ENCODE measurements around the gene LRG1.

Gene LRG1

GRCh38 chr19:4518345-4519171, 21.3 kb downstream of the LRG1 start, which contains the start of gene PLIN4:
PLIN4 (minus strand) TSS chr19:4518486; CDS start chr19:4518272, 214 bp downstream.
- no peak within 1 kb of the TSS for H3K56ac ChIP-seq (ENCODE audit: low read length)
- no peaks in the 10 kb centered on the region for H3K36me3 ChIP-seq (ENCODE audit: control insufficient read depth, insufficient read depth, low read length)
- H3K79me2 ChIP-seq (ENCODE audit: control insufficient read depth, insufficient read depth, low read length) = no peaks in the 10 kb centered on the region
- H3K4ac ChIP-seq (ENCODE audit: low read depth, low read length) = no peak within 1 kb of the TSS
- no peaks in the 10 kb centered on the region for H3K27me3 ChIP-seq (ENCODE audit: insufficient read depth, low read length, poor library complexity)
- H3K79me1 ChIP-seq (ENCODE audit: low read length) = no peaks in the 10 kb centered on the region
- no peak within 1 kb of the TSS for H3K27ac ChIP-seq (ENCODE audit: low read depth, low read length)
- no peak within 1 kb of the TSS for H4K8ac ChIP-seq (ENCODE audit: low read depth, low read length)
- no peak within 1 kb of the TSS for H3K23ac ChIP-seq (ENCODE audit: low read length)
- H3K4me2 ChIP-seq (ENCODE audit: low read length) = no peak within 1 kb of the TSS
- H2BK120ac ChIP-seq (ENCODE audit: low read depth, low read length) = no peak within 1 kb of the TSS
- H2BK5ac ChIP-seq (ENCODE audit: low read length) = no peak within 1 kb of the TSS
- 100% methylated on average over 4 of the region's 34 CpGs for WGBS (ENCODE audit: extremely low coverage, insufficient coverage, low lambda C conversion rate)
- H3K9ac ChIP-seq (ENCODE audit: low read length) = no peak within 1 kb of the TSS
- H3K4me3 ChIP-seq (ENCODE audit: low read length) = no peak within 1 kb of the TSS
- no peak within 1 kb of the TSS for H4K5ac ChIP-seq (ENCODE audit: low read length)
- H2AK5ac ChIP-seq (ENCODE audit: low read length) = no peak within 1 kb of the TSS
- DNase-seq = no peak
- H3K4me1 ChIP-seq (ENCODE audit: control insufficient read depth, low read depth, low read length) = no peaks in the 10 kb centered on the region
- no peak within 1 kb of the TSS for H2BK15ac ChIP-seq (replicated peaks; ENCODE audit: low read depth)
- no peak within 1 kb of the TSS for H3K18ac ChIP-seq (ENCODE audit: low read length)

- no peak overlapping the region for H2BK5ac ChIP-seq (ENCODE audit: low read length)
- no peaks in the 10 kb centered on the region for H3K27me3 ChIP-seq (ENCODE audit: insufficient read depth, low read length, poor library complexity)
- H3K36me3 ChIP-seq (ENCODE audit: control insufficient read depth, insufficient read depth, low read length) = no peaks in the 10 kb centered on the region
- no peak overlapping the region for H4K8ac ChIP-seq (ENCODE audit: low read depth, low read length)
- no peak overlapping the region for H4K5ac ChIP-seq (ENCODE audit: low read length)
- H2BK15ac ChIP-seq (replicated peaks; ENCODE audit: low read depth) = no peak overlapping the region
- H3K4me3 ChIP-seq (ENCODE audit: low read length) = no peak overlapping the region
- DNase-seq = no peak
- H3K27ac ChIP-seq (ENCODE audit: low read depth, low read length) = no peak overlapping the region
- H3K23ac ChIP-seq (ENCODE audit: low read length) = no peak overlapping the region
- no CpG with 5 or more reads among the region's 24 CpGs for WGBS (ENCODE audit: extremely low coverage, insufficient coverage, low lambda C conversion rate)
- no peak overlapping the region for H3K9ac ChIP-seq (ENCODE audit: low read length)
- H2BK120ac ChIP-seq (ENCODE audit: low read depth, low read length) = no peak overlapping the region
- H3K4me2 ChIP-seq (ENCODE audit: low read length) = no peak overlapping the region
- no peak overlapping the region for H2AK5ac ChIP-seq (ENCODE audit: low read length)
- no peak overlapping the region for H3K56ac ChIP-seq (ENCODE audit: low read length)
- H3K4ac ChIP-seq (ENCODE audit: low read depth, low read length) = no peak overlapping the region
- H3K79me2 ChIP-seq (ENCODE audit: control insufficient read depth, insufficient read depth, low read length) = no peaks in the 10 kb centered on the region
- no peak overlapping the region for H3K18ac ChIP-seq (ENCODE audit: low read length)
- no peaks in the 10 kb centered on the region for H3K4me1 ChIP-seq (ENCODE audit: control insufficient read depth, low read depth, low read length)
- H3K79me1 ChIP-seq (ENCODE audit: low read length) = no peaks in the 10 kb centered on the region
Measured at GRCh38 chr19:4517451-4518057, 22.3 kb downstream of the LRG1 start.

GRCh38 chr19:4516939-4517300, 22.9 kb downstream of the LRG1 start:
- H3K79me2 ChIP-seq (ENCODE audit: control insufficient read depth, insufficient read depth, low read length) = no peaks in the 10 kb centered on the region
- H4K8ac ChIP-seq (ENCODE audit: low read depth, low read length) = no peak overlapping the region
- no peak overlapping the region for H3K4me2 ChIP-seq (ENCODE audit: low read length)
- no peak for DNase-seq
- no peak overlapping the region for H3K27ac ChIP-seq (ENCODE audit: low read depth, low read length)
- H2BK15ac ChIP-seq (replicated peaks; ENCODE audit: low read depth) = no peak overlapping the region
- WGBS (ENCODE audit: extremely low coverage, insufficient coverage, low lambda C conversion rate) = no CpG with 5 or more reads among the region's 8 CpGs
- no peak overlapping the region for H3K56ac ChIP-seq (ENCODE audit: low read length)
- no peaks in the 10 kb centered on the region for H3K36me3 ChIP-seq (ENCODE audit: control insufficient read depth, insufficient read depth, low read length)
- no peaks in the 10 kb centered on the region for H3K27me3 ChIP-seq (ENCODE audit: insufficient read depth, low read length, poor library complexity)
- no peak overlapping the region for H3K4me3 ChIP-seq (ENCODE audit: low read length)
- H2BK5ac ChIP-seq (ENCODE audit: low read length) = no peak overlapping the region
- no peak overlapping the region for H3K23ac ChIP-seq (ENCODE audit: low read length)
- no peak overlapping the region for H2AK5ac ChIP-seq (ENCODE audit: low read length)
- no peaks in the 10 kb centered on the region for H3K79me1 ChIP-seq (ENCODE audit: low read length)
- no peak overlapping the region for H4K5ac ChIP-seq (ENCODE audit: low read length)
- no peaks in the 10 kb centered on the region for H3K4me1 ChIP-seq (ENCODE audit: control insufficient read depth, low read depth, low read length)
- no peak overlapping the region for H3K4ac ChIP-seq (ENCODE audit: low read depth, low read length)
- H3K9ac ChIP-seq (ENCODE audit: low read length) = no peak overlapping the region
- H3K18ac ChIP-seq (ENCODE audit: low read length) = no peak overlapping the region
- H2BK120ac ChIP-seq (ENCODE audit: low read depth, low read length) = no peak overlapping the region

GRCh38 chr19:4516199-4516938, 23.5 kb downstream of the LRG1 start:
- no peak overlapping the region for H2BK5ac ChIP-seq (ENCODE audit: low read length)
- H3K23ac ChIP-seq (ENCODE audit: low read length) = no peak overlapping the region
- no peak overlapping the region for H3K56ac ChIP-seq (ENCODE audit: low read length)
- no peaks in the 10 kb centered on the region for H3K4me1 ChIP-seq (ENCODE audit: control insufficient read depth, low read depth, low read length)
- no peak overlapping the region for H4K5ac ChIP-seq (ENCODE audit: low read length)
- no peak overlapping the region for H3K27ac ChIP-seq (ENCODE audit: low read depth, low read length)
- WGBS (ENCODE audit: extremely low coverage, insufficient coverage, low lambda C conversion rate) = no CpG with 5 or more reads among the region's 14 CpGs
- H2BK15ac ChIP-seq (replicated peaks; ENCODE audit: low read depth) = no peak overlapping the region
- no peaks in the 10 kb centered on the region for H3K36me3 ChIP-seq (ENCODE audit: control insufficient read depth, insufficient read depth, low read length)
- no peaks in the 10 kb centered on the region for H3K27me3 ChIP-seq (ENCODE audit: insufficient read depth, low read length, poor library complexity)
- H2AK5ac ChIP-seq (ENCODE audit: low read length) = no peak overlapping the region
- H3K79me1 ChIP-seq (ENCODE audit: low read length) = no peaks in the 10 kb centered on the region
- no peak overlapping the region for H4K8ac ChIP-seq (ENCODE audit: low read depth, low read length)
- no peak overlapping the region for H3K4ac ChIP-seq (ENCODE audit: low read depth, low read length)
- H3K4me3 ChIP-seq (ENCODE audit: low read length) = no peak overlapping the region
- no peak overlapping the region for H2BK120ac ChIP-seq (ENCODE audit: low read depth, low read length)
- H3K4me2 ChIP-seq (ENCODE audit: low read length) = no peak overlapping the region
- H3K79me2 ChIP-seq (ENCODE audit: control insufficient read depth, insufficient read depth, low read length) = no peaks in the 10 kb centered on the region
- H3K9ac ChIP-seq (ENCODE audit: low read length) = no peak overlapping the region
- no peak for DNase-seq
- H3K18ac ChIP-seq (ENCODE audit: low read length) = no peak overlapping the region

- Histone ChIP-seq H3K56ac (ENCODE audit: low read length) (no peak overlapping the region), H2BK5ac (ENCODE audit: low read length) (no peak overlapping the region), H3K4ac (ENCODE audit: low read depth, low read length) (no peak overlapping the region), H3K79me1 (ENCODE audit: low read length) (no peaks in the 10 kb centered on the region), H4K5ac (ENCODE audit: low read length) (no peak overlapping the region), H3K27me3 (ENCODE audit: insufficient read depth, low read length, poor library complexity) (no peaks in the 10 kb centered on the region), H4K8ac (ENCODE audit: low read depth, low read length) (no peak overlapping the region), H3K4me1 (ENCODE audit: control insufficient read depth, low read depth, low read length) (no peaks in the 10 kb centered on the region), H3K9ac (ENCODE audit: low read length) (no peak overlapping the region), H3K18ac (ENCODE audit: low read length) (no peak overlapping the region), H3K27ac (ENCODE audit: low read depth, low read length) (no peak overlapping the region), H3K36me3 (ENCODE audit: control insufficient read depth, insufficient read depth, low read length) (no peaks in the 10 kb centered on the region), H3K23ac (ENCODE audit: low read length) (no peak overlapping the region), H3K4me2 (ENCODE audit: low read length) (no peak overlapping the region), H2BK120ac (ENCODE audit: low read depth, low read length) (no peak overlapping the region), H2AK5ac (ENCODE audit: low read length) (no peak overlapping the region), H3K79me2 (ENCODE audit: control insufficient read depth, insufficient read depth, low read length) (no peaks in the 10 kb centered on the region), H2BK15ac (replicated peaks; ENCODE audit: low read depth) (no peak overlapping the region), H3K4me3 (ENCODE audit: low read length) (no peak overlapping the region)
- no CpG with 5 or more reads among the region's 5 CpGs for WGBS (ENCODE audit: extremely low coverage, insufficient coverage, low lambda C conversion rate)
- DNase-seq = no peak
Measured at GRCh38 chr19:4515732-4516131, 24.1 kb downstream of the LRG1 start.
